Esophagus squamous epithelium (tissue), 5 donors: ENCODE measurements around the gene CDC37L1. TPM values are rescaled to one million over a fixed set of nuclear protein-coding genes. Genes with fewer than 3 reads are reported as not detected.

Experiments used
- DNase-seq: peaks from one replicate; lab custom pipeline; 2025; lab: John Stamatoyannopoulos, UW
- H3K27ac ChIP-seq, 4 donors: fragments of 200-600 bp; sonication (generic); one replicate each; pipeline ENCODE4 v1.5.1; 2016 to 2019; ENCODE audit warnings: mild to moderate bottlenecking in 1 of 4
- H3K27me3 ChIP-seq, 4 donors: fragments of 200-600 bp; sonication (generic); 1 replicate in 3 of 4; 2 replicates in 1 of 4; pipeline versions ENCODE4 v1.5.1 to v1.6.0; 2017 to 2021; ENCODE audit warnings: antibody characterized with exemption in 1 of 4
- H3K36me3 ChIP-seq, 3 donors: fragments of 200-600 bp; sonication (generic); one replicate each; pipeline ENCODE4 v1.5.1; 2016 to 2019
- H3K4me1 ChIP-seq, 3 donors: fragments of 200-600 bp; sonication (generic); one replicate each; pipeline ENCODE4 v1.5.1; 2017 to 2019
- H3K4me3 ChIP-seq, 4 donors: fragments of 200-600 bp; sonication (generic); 1 replicate in 3 of 4; 2 replicates in 1 of 4; pipeline ENCODE4 v1.5.1; 2016 to 2019; ENCODE audit warnings: mild to moderate bottlenecking in 2 of 4, moderate library complexity in 1 of 4
- H3K9me3 ChIP-seq, 3 donors: fragments of 200-600 bp; sonication (generic); one replicate each; pipeline ENCODE4 v1.5.1; 2016 to 2019
- POLR2A ChIP-seq, 4 donors: fragments of 450-650 bp; IDR thresholded peaks; one replicate each; pipeline ENCODE4 v1.6.1; 2017; ENCODE audit warnings: antibody characterized with exemption in 4 of 4, mild to moderate bottlenecking in 4 of 4, moderate library complexity in 3 of 4
- WGBS, 2 donors: methylation state at CpG; one replicate each; pipeline ENCODE4 v1.1.5; 2018; 5-methylcytosine and 5-hydroxymethylcytosine counted together
- intact Hi-C: fragments of 100-400 bp; cut with DNase I; formaldehyde crosslinking; loops from one replicate; pipeline ENCODE4 v1.15.0; 2022
- total RNA-seq, 4 donors: library from RNA; depleted of rRNA; stranded (reverse); fragments of >200 nt; gene quantifications; one replicate each; pipeline ENCODE4 v1.1.0, GENCODE V29; 2016
- TF ChIP-seq, protein P1 (sequence below), 6 experiments: fragments of 450-650 bp in 4 of 6; fragments of 200-600 bp in 2 of 6; sonication (generic) in 2 of 6; IDR thresholded peaks; one replicate each; pipeline ENCODE4 v1.5.1; 2016 to 2019; ENCODE audit warnings: antibody characterized with exemption in 6 of 6, mild to moderate bottlenecking in 4 of 6, moderate library complexity in 4 of 6
- donor health status: DM: yes; HTN: yes; CAD: no.

CDC37L1 gene
- total RNA-seq, 4 donors from 2014 or later, result 8.9 to 48.8 (median 19.3) TPM

DNA sequence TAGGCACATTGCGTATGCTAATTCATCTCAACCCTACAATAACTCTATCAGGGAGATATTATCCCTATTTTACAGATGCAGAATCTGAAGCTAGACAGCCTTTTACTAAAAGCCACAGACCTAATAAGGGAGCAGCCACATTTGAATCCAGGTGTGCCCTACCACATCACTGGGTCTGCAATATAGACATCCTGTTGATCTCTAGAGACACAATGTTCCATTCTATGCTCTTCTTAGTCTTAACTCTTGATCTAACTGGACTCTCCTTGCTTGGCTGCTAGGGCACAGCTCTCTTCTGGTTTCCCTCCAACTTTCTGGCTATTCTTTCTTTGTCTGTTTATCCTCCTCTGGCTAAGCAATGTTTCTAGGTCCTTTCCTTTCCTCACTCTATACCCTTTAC lies 11.7 kb upstream of the CDC37L1 start:
- 95 to 100% methylated on average over 1 of the region's 1 CpG for WGBS, 2 donors

DNA sequence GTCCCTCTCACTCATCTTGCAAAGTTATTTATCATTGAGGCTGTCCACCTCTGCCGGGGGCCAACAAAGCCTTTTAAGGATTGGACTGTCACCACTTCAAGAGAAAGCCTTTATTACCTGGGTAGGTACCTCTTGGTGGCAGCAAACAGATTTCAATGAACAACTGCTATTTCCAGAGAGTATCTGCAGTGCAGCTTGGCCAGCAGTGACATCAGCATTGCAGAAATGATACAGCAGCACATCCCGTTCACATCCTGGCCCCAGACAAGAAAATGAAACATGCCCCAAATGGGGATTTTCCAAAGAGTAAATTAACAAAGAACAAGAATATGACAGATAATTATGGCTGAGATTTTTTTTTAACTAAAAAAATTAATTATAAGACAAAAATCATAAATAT lies 10.8 kb upstream of the CDC37L1 start:
- TF ChIP-seq, protein P1, sequence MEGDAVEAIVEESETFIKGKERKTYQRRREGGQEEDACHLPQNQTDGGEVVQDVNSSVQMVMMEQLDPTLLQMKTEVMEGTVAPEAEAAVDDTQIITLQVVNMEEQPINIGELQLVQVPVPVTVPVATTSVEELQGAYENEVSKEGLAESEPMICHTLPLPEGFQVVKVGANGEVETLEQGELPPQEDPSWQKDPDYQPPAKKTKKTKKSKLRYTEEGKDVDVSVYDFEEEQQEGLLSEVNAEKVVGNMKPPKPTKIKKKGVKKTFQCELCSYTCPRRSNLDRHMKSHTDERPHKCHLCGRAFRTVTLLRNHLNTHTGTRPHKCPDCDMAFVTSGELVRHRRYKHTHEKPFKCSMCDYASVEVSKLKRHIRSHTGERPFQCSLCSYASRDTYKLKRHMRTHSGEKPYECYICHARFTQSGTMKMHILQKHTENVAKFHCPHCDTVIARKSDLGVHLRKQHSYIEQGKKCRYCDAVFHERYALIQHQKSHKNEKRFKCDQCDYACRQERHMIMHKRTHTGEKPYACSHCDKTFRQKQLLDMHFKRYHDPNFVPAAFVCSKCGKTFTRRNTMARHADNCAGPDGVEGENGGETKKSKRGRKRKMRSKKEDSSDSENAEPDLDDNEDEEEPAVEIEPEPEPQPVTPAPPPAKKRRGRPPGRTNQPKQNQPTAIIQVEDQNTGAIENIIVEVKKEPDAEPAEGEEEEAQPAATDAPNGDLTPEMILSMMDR (IDR thresholded peaks at IDR 0.05), result no peak
- no peak for TF ChIP-seq POLR2A (IDR thresholded peaks at IDR 0.05)
- WGBS, 2 donors, result 75 to 88% methylated on average over 2 of the region's 2 CpGs
- H3K4me1 ChIP-seq, result peaks cover 0 to 35% (median 21%) of the 10 kb centered on the region in 3 donors
- H3K9me3 ChIP-seq, result no peaks in the 10 kb centered on the region
- no peak for DNase-seq
- intact Hi-C loops, result loop anchor here (5.0 kb wide), 1 partner anchor 69 kb away; no protein-coding TSS in a partner anchor
- H3K27me3 ChIP-seq, result no peaks in the 10 kb centered on the region
- H3K4me3 ChIP-seq, result no peak overlapping the region
- no peak overlapping the region for H3K27ac ChIP-seq
- no peaks in the 10 kb centered on the region for H3K36me3 ChIP-seq

More for the DNA sequence above, 11.7 kb upstream of the CDC37L1 start:
- Histone ChIP-seq H3K27ac (no peak overlapping the region), H3K27me3 (no peaks in the 10 kb centered on the region), H3K4me1 (peaks cover 0 to 44% (median 29%) of the 10 kb centered on the region in 3 donors), H3K9me3 (no peaks in the 10 kb centered on the region), H3K4me3 (no peak overlapping the region), H3K36me3 (no peaks in the 10 kb centered on the region)
- intact Hi-C loops, result loop anchor here (5.0 kb wide), 1 partner anchor 70 kb away; no protein-coding TSS in a partner anchor
- TF ChIP-seq POLR2A (IDR thresholded peaks at IDR 0.05), result no peak
- TF ChIP-seq, protein P1 (IDR thresholded peaks at IDR 0.05), result no peak
- no peak for DNase-seq

DNA sequence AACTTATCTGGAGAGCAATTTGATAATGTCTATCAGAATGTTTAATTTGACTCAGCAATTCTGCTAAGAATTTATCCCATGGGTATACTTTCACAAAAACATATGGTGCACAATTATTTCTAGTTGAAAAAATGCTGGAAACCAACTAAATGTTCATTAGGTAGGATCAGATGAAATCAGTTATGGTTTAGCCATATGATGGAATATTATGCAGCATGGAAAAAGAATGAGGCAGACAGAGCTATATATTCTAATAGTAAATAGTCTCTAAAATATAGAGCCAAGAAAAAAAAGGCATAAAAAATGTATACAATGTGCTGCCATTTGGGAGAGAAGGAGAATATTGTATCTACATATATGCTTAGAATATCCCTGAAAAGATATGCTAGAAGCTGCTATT lies 9.5 kb upstream of the CDC37L1 start:
- Histone ChIP-seq H3K27ac (no peak overlapping the region), H3K27me3 (no peaks in the 10 kb centered on the region), H3K9me3 (no peaks in the 10 kb centered on the region), H3K36me3 (no peaks in the 10 kb centered on the region), H3K4me3 (no peak overlapping the region), H3K4me1 (peaks cover 0 to 28% (median 8%) of the 10 kb centered on the region in 3 donors)
- TF ChIP-seq POLR2A (IDR thresholded peaks at IDR 0.05), result no peak
- TF ChIP-seq, protein P1 (IDR thresholded peaks at IDR 0.05), result no peak
- intact Hi-C loops, result loop anchor here (5.0 kb wide), 1 partner anchor 67 kb away; no protein-coding TSS in a partner anchor
- DNase-seq, result no peak

DNA sequence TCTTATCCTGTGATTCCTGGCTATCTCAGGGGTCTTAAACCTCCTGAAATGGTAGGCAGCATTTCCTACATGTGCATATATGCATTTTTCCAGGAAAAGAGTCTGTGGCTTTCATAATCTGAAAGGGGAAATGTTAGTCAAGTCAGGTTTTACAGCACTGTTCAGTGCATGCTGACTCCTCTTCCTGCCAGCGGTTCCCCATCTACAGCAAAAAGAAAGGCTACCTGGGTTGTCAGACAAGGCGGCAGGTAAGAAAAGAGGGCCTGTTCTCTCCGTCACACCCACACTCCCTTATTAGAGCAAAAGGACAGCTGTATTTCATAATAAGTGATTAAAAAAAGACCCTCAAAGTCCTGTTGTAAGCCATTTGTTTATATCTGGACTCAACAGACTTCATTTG lies 8.8 kb upstream of the CDC37L1 start:
- H3K36me3 ChIP-seq, result no peaks in the 10 kb centered on the region
- intact Hi-C loops, result no loop called here
- H3K4me1 ChIP-seq, result peaks cover 0 to 26% (median under 1%) of the 10 kb centered on the region in 3 donors
- H3K9me3 ChIP-seq, result no peaks in the 10 kb centered on the region
- H3K27ac ChIP-seq, result no peak overlapping the region
- WGBS, 2 donors, result 74 to 83% methylated on average over 3 of the region's 3 CpGs
- TF ChIP-seq POLR2A (IDR thresholded peaks at IDR 0.05), result no peak
- TF ChIP-seq, protein P1 (IDR thresholded peaks at IDR 0.05), result no peak
- no peak overlapping the region for H3K4me3 ChIP-seq
- DNase-seq, result no peak
- H3K27me3 ChIP-seq, result no peaks in the 10 kb centered on the region

DNA sequence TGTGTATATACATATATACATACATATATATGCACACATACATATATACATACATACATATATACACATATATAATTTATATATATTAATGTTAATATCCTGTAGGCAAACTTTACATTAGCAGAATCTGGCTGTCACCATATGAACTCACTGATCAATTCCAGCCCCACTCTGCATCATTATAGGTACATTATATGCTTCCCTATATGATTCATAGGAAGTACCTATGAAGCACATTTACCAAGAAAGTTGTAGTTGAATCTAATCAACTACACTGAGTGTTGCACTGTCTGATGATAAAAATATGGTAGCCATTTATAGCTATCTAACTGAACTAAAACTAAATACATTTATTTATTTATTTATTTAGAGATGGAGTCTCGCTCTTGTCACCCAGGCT lies 7.6 kb upstream of the CDC37L1 start:
- WGBS, 2 donors, result 88 to 100% methylated on average over 1 of the region's 1 CpG

More for the DNA sequence above, 7.6 kb upstream of the CDC37L1 start:
- Histone ChIP-seq H3K4me1 (peaks cover 0 to 15% (median 0%) of the 10 kb centered on the region in 3 donors), H3K27ac (no peak overlapping the region), H3K4me3 (no peak overlapping the region), H3K27me3 (no peaks in the 10 kb centered on the region), H3K36me3 (no peaks in the 10 kb centered on the region), H3K9me3 (no peaks in the 10 kb centered on the region)
- TF ChIP-seq POLR2A (IDR thresholded peaks at IDR 0.05), result no peak
- TF ChIP-seq, protein P1 (IDR thresholded peaks at IDR 0.05), result no peak
- no peak for DNase-seq
- intact Hi-C loops, result no loop called here
